Activated effector memory CD4-positive, alpha-beta T cell treated with Interleukin-2 at 50 U/mL for 16 hours (primary cell): ENCODE measurements around the gene TXNDC12.
A peak's percentile ranks its signal among the peaks of the same experiment; 100 is the strongest.
"Not testable (repeated sequence)": the region's sequence is repeated elsewhere in the genome, so short reads cannot be mapped to it uniquely, and the experiment has no call there.

Experiments used
- DNase-seq: peaks from one replicate; pipeline ENCODE4 v3.0.0-alpha.2; 2020

The TXNDC12 gene

GRCh38 chr1:52045666-52046195, 9.3 kb downstream of the TXNDC12 start:
- DNase-seq, result not testable (repeated sequence)

- no peak for DNase-seq
Observed at GRCh38 chr1:52045236-52045635, 9.8 kb downstream of the TXNDC12 start.

GRCh38 chr1:52041551-52042185, 13.3 kb downstream of the TXNDC12 start:
- DNase-seq, result no peak

- no peak for DNase-seq
Observed at GRCh38 chr1:52037909-52038308, 17.1 kb downstream of the TXNDC12 start.

GRCh38 chr1:52037402-52037814, 17.6 kb downstream of the TXNDC12 start:
- no peak for DNase-seq

- DNase-seq, result no peak
Observed at GRCh38 chr1:52034050-52034384, 21.0 kb downstream of the TXNDC12 start.

- DNase-seq, result peak; percentile 81
Observed at GRCh38 chr1:52033190-52034049, 21.6 kb downstream of the TXNDC12 start, which contains the start of gene KTI12. Gene KTI12, minus strand, starts transcription at chr1:52033810. Its CDS starts 49 bp downstream, at chr1:52033761.

GRCh38 chr1:52032785-52033131, 22.2 kb downstream of the TXNDC12 start:
- no peak for DNase-seq

GRCh38 chr1:52032124-52032784, 22.7 kb downstream of the TXNDC12 start:
- DNase-seq, result no peak

GRCh38 chr1:52028839-52029238, 26.2 kb downstream of the TXNDC12 start:
- DNase-seq, result not testable (repeated sequence)

- no peak for DNase-seq
Observed at GRCh38 chr1:52028328-52028727, 26.7 kb downstream of the TXNDC12 start.

GRCh38 chr1:52026278-52026677, 28.7 kb downstream of the TXNDC12 start:
- DNase-seq, result no peak

GRCh38 chr1:52022133-52022532, 32.9 kb downstream of the TXNDC12 start:
- DNase-seq, result no peak

GRCh38 chr1:52008071-52008809, 46.8 kb downstream of the TXNDC12 start:
- no peak for DNase-seq

- no peak for DNase-seq
Observed at GRCh38 chr1:52007215-52008002, 47.6 kb downstream of the TXNDC12 start.

GRCh38 chr1:52006081-52006553, 48.9 kb downstream of the TXNDC12 start:
- not testable (repeated sequence) for DNase-seq

- not testable (repeated sequence) for DNase-seq
Observed at GRCh38 chr1:52005548-52005947, 49.4 kb downstream of the TXNDC12 start.

GRCh38 chr1:52003877-52004276, 51.1 kb downstream of the TXNDC12 start:
- no peak for DNase-seq

GRCh38 chr1:52002038-52002917, 52.7 kb downstream of the TXNDC12 start:
- DNase-seq, result no peak

- DNase-seq, result no peak
Observed at GRCh38 chr1:51998701-51999100, 56.3 kb downstream of the TXNDC12 start.

- DNase-seq, result no peak
Observed at GRCh38 chr1:51997974-51998382, 57.0 kb downstream of the TXNDC12 start.
